Measurements from ENCODE around the gene GREB1L. TPM values are rescaled to one million over a fixed set of nuclear protein-coding genes. Genes with fewer than 3 reads are reported as not detected.

GREB1L gene
- total and polyA plus RNA-seq, 9 of the 15 experiments (the other 6 are each of a cell fraction or from before 2014, with no cell fraction given), result 0.03 TPM; not detected in 8

- no peak for TF ChIP-seq RBM34 (IDR thresholded peaks at IDR 0.05; ENCODE audit: borderline replicate concordance, insufficient read depth, low read length)
- no peak for TF ChIP-seq ZNF551 (CRISPR knock-in tag; IDR thresholded peaks at IDR 0.05)
- TF ChIP-seq ZNF699 (CRISPR knock-in tag; IDR thresholded peaks at IDR 0.05; ENCODE audit: insufficient replicate concordance), result no peak
Observed at GRCh38 chr18:21215490-21215889, 26.5 kb upstream of the GREB1L start (continued).

DNA sequence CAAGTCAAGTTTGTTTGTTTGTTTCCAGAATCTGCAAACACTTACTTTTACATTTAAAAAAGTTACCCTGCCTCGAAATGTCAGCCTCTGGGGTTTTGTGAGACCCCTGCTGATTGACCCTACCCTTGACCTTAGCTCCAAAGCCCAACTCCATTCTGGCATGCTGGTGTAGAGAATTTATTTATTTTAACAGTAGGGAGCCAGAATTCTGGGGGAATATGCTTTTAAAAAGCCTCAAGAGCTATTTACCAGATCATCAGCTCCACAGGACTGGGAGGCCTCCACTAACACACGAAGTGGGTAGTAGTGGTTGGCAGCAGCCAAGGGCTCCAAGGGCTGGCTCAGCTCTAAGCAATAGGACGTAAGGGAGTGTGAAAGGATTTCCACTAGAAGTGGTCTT is 23.2 kb upstream of the GREB1L start:
- ATAC-seq (no peak), DNase-seq (ENCODE audit: extremely low read depth in 1 of 4, low spot score in 3 of 4) (no peak), FAIRE-seq (no peak)
- Histone ChIP-seq H3K9me1 (ENCODE audit: control insufficient read depth, insufficient read depth, low read length) (no peaks in the 10 kb centered on the region), H3K36me3 (ENCODE audit: control insufficient read depth, insufficient read depth, low read length) (no peaks in the 10 kb centered on the region), H3K9me3 (replicated peaks; ENCODE audit: control insufficient read depth, insufficient read depth, low read depth, low read length) (no peaks in the 10 kb centered on the region), H2AFZ (ENCODE audit: low read depth, low read length) (no peak overlapping the region), H3K4me1 (replicated peaks in 1 of 2; ENCODE audit: control insufficient read depth in 2 of 2, insufficient read depth in 2 of 2, low read length in 2 of 2) (no peaks in the 10 kb centered on the region), H3K4me2 (ENCODE audit: insufficient read depth, low read length) (no peak overlapping the region), H3K27ac (ENCODE audit: extremely low read depth, low read depth, low read length) (no peak overlapping the region), H3K4me3 (no peak overlapping the region), H3K9ac (ENCODE audit: insufficient read depth in 1 of 2, low read depth in 2 of 2, low read length in 2 of 2) (no peak overlapping the region), H3K79me2 (ENCODE audit: control insufficient read depth, insufficient read depth, low read length) (no peaks in the 10 kb centered on the region), H4K20me1 (replicated peaks; ENCODE audit: control insufficient read depth, insufficient read depth, low read length) (no peaks in the 10 kb centered on the region), H3K27me3 (ENCODE audit: control insufficient read depth in 2 of 2, insufficient read depth in 2 of 2, low read length in 2 of 2) (peaks cover 0 to 3% of the 10 kb centered on the region in 2 experiments; a peak in 2 of 5 replicates)
- no TSS peak for BruUV-seq (replicated peaks)
- in situ Hi-C loops (cut with MboI) (no loop called here), intact Hi-C loops (cut with micrococcal nuclease) (loop anchor here (10.0 kb wide), 1 partner anchor 56 kb away; no protein-coding TSS in a partner anchor)
- WGBS (ENCODE audit: insufficient coverage, low coverage, missing lambda C conversion rate), result 0% methylated on average over 3 of the region's 3 CpGs
- ChIA-PET POLR2A (interaction anchor here (0.6 kb wide), 1 partner anchor 903 kb away, joined by 3 read pairs; no protein-coding TSS in a partner anchor), CTCF (ENCODE audit: low intra/inter-chr PET ratio) (no interaction called here)
- TF ChIP-seq FUS (optimal IDR thresholded peaks at IDR 0.05; ENCODE audit: low read depth, low read length), result no peak
- no peak for TF ChIP-seq SRSF3 (IDR thresholded peaks at IDR 0.05; ENCODE audit: insufficient read depth, low read length)
- no peak for TF ChIP-seq EHMT2 (IDR thresholded peaks at IDR 0.05)
- no peak for TF ChIP-seq ATF3 (IDR thresholded peaks at IDR 0.05)
- TF ChIP-seq ATF3 (CRISPR knock-in tag; conservative IDR thresholded peaks at IDR 0.05), result no peak
- no peak for TF ChIP-seq EGR1 (conservative IDR thresholded peaks at IDR 0.05)
- TF ChIP-seq RBFOX2 (IDR thresholded peaks at IDR 0.05; ENCODE audit: low read depth, low read length), result no peak
- TF ChIP-seq, protein P1, sequence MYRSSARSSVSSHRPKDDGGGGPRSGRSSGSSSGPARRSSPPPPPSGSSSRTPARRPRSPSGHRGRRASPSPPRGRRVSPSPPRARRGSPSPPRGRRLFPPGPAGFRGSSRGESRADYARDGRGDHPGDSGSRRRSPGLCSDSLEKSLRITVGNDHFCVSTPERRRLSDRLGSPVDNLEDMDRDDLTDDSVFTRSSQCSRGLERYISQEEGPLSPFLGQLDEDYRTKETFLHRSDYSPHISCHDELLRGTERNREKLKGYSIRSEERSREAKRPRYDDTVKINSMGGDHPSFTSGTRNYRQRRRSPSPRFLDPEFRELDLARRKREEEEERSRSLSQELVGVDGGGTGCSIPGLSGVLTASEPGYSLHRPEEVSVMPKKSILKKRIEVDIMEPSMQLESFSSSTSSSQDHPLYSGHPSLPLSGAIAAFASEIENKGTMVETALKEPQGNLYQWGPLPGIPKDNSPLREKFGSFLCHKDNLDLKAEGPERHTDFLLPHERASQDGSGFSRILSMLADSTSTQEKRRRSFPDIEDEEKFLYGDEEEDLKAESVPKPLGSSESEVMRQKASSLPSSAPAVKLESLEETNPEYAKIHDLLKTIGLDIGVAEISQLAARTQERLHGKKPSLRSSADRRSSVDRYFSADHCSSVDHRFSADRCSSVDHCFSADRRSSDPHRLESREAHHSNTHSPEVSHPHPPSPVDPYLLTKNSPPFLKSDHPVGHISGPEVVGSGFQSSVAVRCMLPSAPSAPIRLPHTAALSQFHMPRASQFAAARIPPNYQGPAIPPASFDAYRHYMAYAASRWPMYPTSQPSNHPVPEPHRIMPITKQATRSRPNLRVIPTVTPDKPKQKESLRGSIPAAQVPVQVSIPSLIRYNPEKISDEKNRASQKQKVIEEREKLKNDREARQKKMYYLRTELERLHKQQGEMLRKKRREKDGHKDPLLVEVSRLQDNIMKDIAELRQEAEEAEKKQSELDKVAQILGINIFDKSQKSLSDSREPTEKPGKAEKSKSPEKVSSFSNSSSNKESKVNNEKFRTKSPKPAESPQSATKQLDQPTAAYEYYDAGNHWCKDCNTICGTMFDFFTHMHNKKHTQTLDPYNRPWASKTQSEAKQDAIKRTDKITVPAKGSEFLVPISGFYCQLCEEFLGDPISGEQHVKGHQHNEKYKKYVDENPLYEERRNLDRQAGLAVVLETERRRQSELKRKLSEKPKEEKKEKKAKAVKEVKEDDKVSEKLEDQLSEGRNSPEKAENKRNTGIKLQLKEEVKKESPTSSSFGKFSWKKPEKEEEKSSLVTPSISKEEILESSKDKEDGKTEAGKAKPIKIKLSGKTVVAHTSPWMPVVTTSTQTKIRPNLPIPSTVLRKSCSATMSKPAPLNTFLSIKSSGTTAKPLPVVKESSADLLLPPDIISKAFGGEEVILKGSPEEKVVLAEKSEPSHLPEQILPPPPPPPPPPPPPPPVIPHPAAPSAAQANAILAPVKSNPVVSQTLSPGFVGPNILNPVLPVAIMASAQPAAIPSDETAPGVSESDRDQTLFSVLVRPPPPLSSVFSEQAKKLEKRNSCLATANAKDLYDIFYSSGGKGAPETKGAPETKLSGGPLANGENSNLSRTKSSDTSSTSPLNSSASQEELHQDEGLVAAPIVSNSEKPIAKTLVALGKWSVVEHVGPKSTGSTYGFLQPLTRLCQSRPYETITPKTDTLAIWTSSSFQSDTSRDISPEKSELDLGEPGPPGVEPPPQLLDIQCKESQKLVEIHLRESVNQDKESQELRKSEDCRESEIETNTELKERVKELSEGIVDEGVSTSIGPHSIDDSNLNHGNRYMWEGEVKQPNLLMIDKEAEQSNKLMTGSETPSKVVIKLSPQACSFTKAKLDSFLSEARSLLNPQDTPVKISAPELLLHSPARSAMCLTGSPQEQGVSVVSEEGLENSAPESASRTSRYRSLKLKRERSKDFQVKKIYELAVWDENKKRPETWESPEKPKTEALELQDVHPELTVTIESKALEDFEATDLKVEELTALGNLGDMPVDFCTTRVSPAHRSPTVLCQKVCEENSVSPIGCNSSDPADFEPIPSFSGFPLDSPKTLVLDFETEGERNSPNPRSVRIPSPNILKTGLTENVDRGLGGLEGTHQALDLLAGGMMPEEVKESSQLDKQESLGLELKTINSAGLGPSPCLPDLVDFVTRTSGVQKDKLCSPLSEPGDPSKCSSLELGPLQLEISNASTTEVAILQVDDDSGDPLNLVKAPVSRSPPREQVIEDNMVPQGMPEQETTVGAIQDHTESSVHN (IDR thresholded peaks at IDR 0.05; ENCODE audit: borderline replicate concordance in 1 of 2, low read depth in 1 of 2), result no peak
- no peak for TF ChIP-seq BCOR (IDR thresholded peaks at IDR 0.05)
- no peak for TF ChIP-seq KLF10 (CRISPR knock-in tag; IDR thresholded peaks at IDR 0.05)
- no peak for TF ChIP-seq KAT2B (IDR thresholded peaks at IDR 0.05; ENCODE audit: low read depth, low read length)
